ENCODE data around the gene USP53.

- no peak for TF ChIP-seq CREB5 (CRISPR knock-in tag; IDR thresholded peaks at IDR 0.05; ENCODE audit: low read depth)
- TF ChIP-seq ZFP30 (CRISPR knock-in tag; IDR thresholded peaks at IDR 0.05) = no peak
- TF ChIP-seq OSR1 (CRISPR knock-in tag; IDR thresholded peaks at IDR 0.05) = no peak
- no peak for TF ChIP-seq CSRNP3 (CRISPR knock-in tag; IDR thresholded peaks at IDR 0.05)
- TF ChIP-seq CSDC2 (CRISPR knock-in tag; IDR thresholded peaks at IDR 0.05) = no peak
- no peak for TF ChIP-seq GLIS3 (CRISPR knock-in tag; IDR thresholded peaks at IDR 0.05)
Measured at GRCh38 chr4:119304431-119304830, 91.9 kb downstream of the USP53 start.
